Measurements from ENCODE around the gene SLC41A1. TPM values are rescaled to one million over a fixed set of nuclear protein-coding genes. Genes with fewer than 3 reads are reported as not detected.

SLC41A1 gene
- total RNA-seq, 4 donors from 2014 or later = 20.9 to 38.7 (median 29.1) TPM

DNA sequence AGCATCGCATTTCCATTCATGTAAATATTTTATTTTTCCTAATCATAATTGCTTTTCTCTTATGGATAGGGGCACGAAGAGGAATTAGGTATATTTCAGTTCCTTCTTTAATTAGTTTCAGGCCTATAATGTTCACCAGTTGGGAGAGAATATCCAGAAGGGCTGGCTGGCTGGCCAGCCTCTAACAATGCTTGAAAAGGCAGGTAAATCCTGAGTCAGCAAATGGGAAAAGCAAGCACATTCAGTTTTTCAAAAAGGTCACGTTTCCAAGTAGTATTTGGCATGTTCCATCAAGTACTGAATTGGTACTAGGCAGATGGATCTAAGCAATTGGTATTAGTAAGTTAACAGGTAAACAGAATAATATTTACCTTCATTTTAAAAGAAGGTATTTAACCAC lies 45.8 kb downstream of the SLC41A1 start:
- no peak for ATAC-seq
- TF ChIP-seq EP300 (IDR thresholded peaks at IDR 0.05) = no peak
- TF ChIP-seq, protein P1, sequence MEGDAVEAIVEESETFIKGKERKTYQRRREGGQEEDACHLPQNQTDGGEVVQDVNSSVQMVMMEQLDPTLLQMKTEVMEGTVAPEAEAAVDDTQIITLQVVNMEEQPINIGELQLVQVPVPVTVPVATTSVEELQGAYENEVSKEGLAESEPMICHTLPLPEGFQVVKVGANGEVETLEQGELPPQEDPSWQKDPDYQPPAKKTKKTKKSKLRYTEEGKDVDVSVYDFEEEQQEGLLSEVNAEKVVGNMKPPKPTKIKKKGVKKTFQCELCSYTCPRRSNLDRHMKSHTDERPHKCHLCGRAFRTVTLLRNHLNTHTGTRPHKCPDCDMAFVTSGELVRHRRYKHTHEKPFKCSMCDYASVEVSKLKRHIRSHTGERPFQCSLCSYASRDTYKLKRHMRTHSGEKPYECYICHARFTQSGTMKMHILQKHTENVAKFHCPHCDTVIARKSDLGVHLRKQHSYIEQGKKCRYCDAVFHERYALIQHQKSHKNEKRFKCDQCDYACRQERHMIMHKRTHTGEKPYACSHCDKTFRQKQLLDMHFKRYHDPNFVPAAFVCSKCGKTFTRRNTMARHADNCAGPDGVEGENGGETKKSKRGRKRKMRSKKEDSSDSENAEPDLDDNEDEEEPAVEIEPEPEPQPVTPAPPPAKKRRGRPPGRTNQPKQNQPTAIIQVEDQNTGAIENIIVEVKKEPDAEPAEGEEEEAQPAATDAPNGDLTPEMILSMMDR (IDR thresholded peaks at IDR 0.05) = no peak
- TF ChIP-seq POLR2A (IDR thresholded peaks at IDR 0.05) = no peak
- no peak for TF ChIP-seq POLR2AphosphoS5 (IDR thresholded peaks at IDR 0.05)
- Histone ChIP-seq H3K4me3 (no peak overlapping the region), H3K36me3 (peaks cover 0 to 8% of the 10 kb centered on the region in 2 donors), H3K27me3 (no peaks in the 10 kb centered on the region), H3K9me3 (no peaks in the 10 kb centered on the region), H3K4me1 (peaks cover 0 to 12% (median 0%) of the 10 kb centered on the region in 3 donors), H3K27ac (no peak overlapping the region)
- WGBS, 2 donors (ENCODE audit: low coverage in 1 of 2) = 62 to 77% methylated on average over 3 of the region's 3 CpGs

DNA sequence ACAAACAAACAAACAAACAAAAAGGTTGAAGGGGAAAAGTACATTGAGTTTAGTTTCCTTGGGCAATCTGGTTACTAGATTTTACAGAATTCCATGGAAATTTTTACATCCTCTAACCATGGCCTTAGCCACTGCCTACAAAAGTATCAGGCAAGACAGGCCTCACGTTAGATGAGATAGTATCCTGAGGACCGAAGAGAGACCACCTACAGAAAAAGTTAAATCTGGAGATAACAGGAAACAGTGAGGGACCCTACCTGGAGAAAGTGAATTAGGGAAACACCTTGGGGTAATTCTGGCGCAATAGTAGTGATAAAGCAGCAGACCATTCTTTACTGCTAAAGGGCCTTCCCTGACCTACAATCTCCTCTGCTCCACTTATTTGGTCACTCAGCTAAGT lies 46.4 kb downstream of the SLC41A1 start:
- WGBS, 2 donors (ENCODE audit: low coverage in 1 of 2) = 27 to 100% methylated on average over 2 to 3 of the region's 3 CpGs
- peaks cover 0 to 12% (median 0%) of the 10 kb centered on the region in 3 donors for H3K4me1 ChIP-seq
- H3K4me3 ChIP-seq = no peak overlapping the region
- TF ChIP-seq POLR2A (IDR thresholded peaks at IDR 0.05) (no peak), POLR2AphosphoS5 (IDR thresholded peaks at IDR 0.05) (no peak), EP300 (IDR thresholded peaks at IDR 0.05) (no peak)
- TF ChIP-seq, protein P1 (IDR thresholded peaks at IDR 0.05) = no peak
- no peak overlapping the region for H3K27ac ChIP-seq
- ATAC-seq = no peak
- peaks cover 0 to 8% of the 10 kb centered on the region in 2 donors for H3K36me3 ChIP-seq
- no peaks in the 10 kb centered on the region for H3K27me3 ChIP-seq
- no peaks in the 10 kb centered on the region for H3K9me3 ChIP-seq

DNA sequence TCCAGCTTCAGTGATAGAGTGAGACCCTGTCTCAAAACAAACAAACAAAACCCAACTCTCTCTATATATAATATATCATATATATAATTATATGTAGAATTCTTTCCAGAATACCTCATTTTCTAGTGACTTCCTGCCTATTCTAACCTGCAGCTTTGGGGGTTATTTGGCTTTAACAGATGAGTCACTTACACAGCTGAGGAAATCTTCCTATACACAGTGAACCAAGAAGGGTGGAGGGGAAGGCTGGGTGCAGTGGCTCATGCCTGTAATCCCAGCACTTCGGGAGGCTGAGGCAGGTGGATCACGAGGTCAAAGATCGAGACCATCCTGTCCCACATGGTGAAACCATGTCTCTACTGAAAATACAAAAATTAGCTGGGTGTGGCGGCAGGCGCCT lies 47.0 kb downstream of the SLC41A1 start:
- H3K27ac ChIP-seq = no peak overlapping the region
- H3K4me3 ChIP-seq = no peak overlapping the region
- peaks cover 0 to 8% of the 10 kb centered on the region in 2 donors for H3K36me3 ChIP-seq
- no peak for ATAC-seq
- no peaks in the 10 kb centered on the region for H3K27me3 ChIP-seq
- 70% methylated on average over 5 of the region's 5 CpGs; no CpG with 5 or more reads in 1 of the 2 donors for WGBS, 2 donors (ENCODE audit: low coverage in 1 of 2)
- peaks cover 0 to 12% (median 0%) of the 10 kb centered on the region in 3 donors for H3K4me1 ChIP-seq
- TF ChIP-seq, protein P1 (IDR thresholded peaks at IDR 0.05) = no peak
- no peak for TF ChIP-seq POLR2AphosphoS5 (IDR thresholded peaks at IDR 0.05)
- TF ChIP-seq POLR2A (IDR thresholded peaks at IDR 0.05) = no peak
- TF ChIP-seq EP300 (IDR thresholded peaks at IDR 0.05) = no peak
- no peaks in the 10 kb centered on the region for H3K9me3 ChIP-seq

DNA sequence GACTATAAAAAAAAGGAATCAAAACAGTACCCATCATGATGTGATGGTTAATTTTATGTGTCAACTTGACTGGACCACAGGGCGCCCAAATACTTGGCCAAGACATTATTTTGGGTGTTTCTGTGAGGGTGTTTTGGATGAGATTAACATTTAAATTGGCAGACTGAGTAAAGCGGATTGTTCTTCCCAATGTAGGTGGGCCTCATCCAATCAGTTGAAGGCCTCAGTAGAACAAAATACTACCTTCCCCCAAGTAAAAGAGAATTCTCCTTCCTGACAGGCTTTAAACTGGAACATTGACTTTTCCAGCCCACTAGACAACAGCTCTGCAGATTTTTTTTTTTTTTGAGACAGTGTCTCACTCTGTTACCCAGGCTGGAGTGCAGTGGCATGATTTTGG lies 48.4 kb downstream of the SLC41A1 start:
- WGBS, 2 donors (ENCODE audit: low coverage in 1 of 2) = 80 to 91% methylated on average over 2 of the region's 2 CpGs
- no peaks in the 10 kb centered on the region for H3K27me3 ChIP-seq
- no peak for TF ChIP-seq EP300 (IDR thresholded peaks at IDR 0.05)
- no peak for TF ChIP-seq POLR2A (IDR thresholded peaks at IDR 0.05)
- TF ChIP-seq, protein P1 (IDR thresholded peaks at IDR 0.05) = no peak
- no peak for TF ChIP-seq POLR2AphosphoS5 (IDR thresholded peaks at IDR 0.05)
- no peak overlapping the region for H3K27ac ChIP-seq
- peaks cover 0 to 6% (median 0%) of the 10 kb centered on the region in 3 donors for H3K4me1 ChIP-seq
- H3K4me3 ChIP-seq = no peak overlapping the region
- H3K9me3 ChIP-seq = no peaks in the 10 kb centered on the region
- H3K36me3 ChIP-seq = peaks cover 0 to 3% of the 10 kb centered on the region in 2 donors
- no peak for ATAC-seq

DNA sequence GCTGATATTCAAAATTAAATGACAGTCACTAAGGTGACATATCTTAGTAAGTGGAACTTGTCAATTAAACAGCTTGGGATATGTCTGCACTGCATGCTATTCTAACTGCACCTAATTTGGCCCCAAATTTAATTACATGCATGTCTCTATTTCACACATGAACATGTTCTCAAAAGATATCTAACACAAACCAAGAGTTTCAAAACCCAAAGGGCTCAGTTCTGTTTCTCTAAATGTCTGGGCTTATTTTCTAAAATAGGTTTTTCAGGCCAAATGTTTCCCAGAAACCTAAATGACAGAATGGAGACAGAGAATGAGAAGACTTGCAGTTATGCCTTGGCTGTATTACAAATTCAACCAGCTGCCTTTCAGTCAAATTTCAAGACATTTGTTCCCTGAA lies 49.0 kb downstream of the SLC41A1 start:
- H3K36me3 ChIP-seq = peaks cover 0 to under 1% of the 10 kb centered on the region in 2 donors
- no peaks in the 10 kb centered on the region for H3K4me1 ChIP-seq
- no peaks in the 10 kb centered on the region for H3K9me3 ChIP-seq
- no peak overlapping the region for H3K4me3 ChIP-seq
- H3K27me3 ChIP-seq = no peaks in the 10 kb centered on the region
- TF ChIP-seq, protein P1 (IDR thresholded peaks at IDR 0.05) = no peak
- TF ChIP-seq POLR2AphosphoS5 (IDR thresholded peaks at IDR 0.05) = no peak
- no peak for TF ChIP-seq POLR2A (IDR thresholded peaks at IDR 0.05)
- no peak for TF ChIP-seq EP300 (IDR thresholded peaks at IDR 0.05)
- no peak overlapping the region for H3K27ac ChIP-seq
- no peak for ATAC-seq

All from gastroesophageal sphincter (tissue), 4 donors.